Panc1 (cell line): ENCODE measurements around the gene TM4SF4.

Experiments
- POLR2AphosphoS5 ChIP-seq: IDR thresholded peaks from 2 replicates; pipeline ENCODE4 v1.6.1; 2012; ENCODE audit warnings: mild to moderate bottlenecking, low read depth, low read length, moderate library complexity
- SIN3A ChIP-seq: IDR thresholded peaks from 2 replicates; pipeline ENCODE4 v1.6.1; 2012; ENCODE audit warnings: low read depth, mild to moderate bottlenecking, low read length, moderate library complexity, borderline replicate concordance; ENCODE audit not compliant: insufficient read depth
- TCF7L2 ChIP-seq: IDR thresholded peaks from 2 replicates; pipeline ENCODE4 v1.6.1; 2011; ENCODE audit warnings: mild to moderate bottlenecking, low read depth, low read length, inconsistent platforms
- TF ChIP-seq, protein P1 (sequence below): fragments of 450-650 bp; IDR thresholded peaks from 2 replicates; pipeline ENCODE4 v1.5.1; 2017; ENCODE audit warnings: mild to moderate bottlenecking
- TF ChIP-seq, protein P2 (sequence below), 2 experiments: IDR thresholded peaks; 2 replicates each; pipeline ENCODE4 v1.6.1; 2011 to 2012; ENCODE audit warnings: low read depth in 2 of 2, control low read depth in 1 of 2, low read length in 1 of 2, mild to moderate bottlenecking in 1 of 2, moderate library complexity in 1 of 2; ENCODE audit not compliant: insufficient read depth in 1 of 2

DNA sequence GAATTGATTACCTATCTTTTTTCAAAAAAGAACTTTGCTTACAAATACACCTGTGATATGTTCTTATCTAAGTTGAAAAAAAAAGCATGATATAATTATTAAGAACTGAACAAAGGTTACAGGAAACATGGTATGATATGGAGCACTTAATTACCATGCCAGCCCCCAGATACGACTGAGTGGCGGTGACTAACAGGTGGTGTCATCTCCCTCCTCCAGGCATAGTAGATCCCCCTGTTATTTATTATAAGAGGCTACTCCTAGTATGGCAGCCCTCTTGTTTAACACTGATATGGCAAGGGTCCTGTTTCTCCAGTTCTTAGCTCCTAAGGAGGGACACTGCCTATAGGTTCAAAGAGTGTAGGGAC is 31.0 kb upstream of the TM4SF4 start:
- no peak for TF ChIP-seq POLR2AphosphoS5
- TF ChIP-seq, protein P1, sequence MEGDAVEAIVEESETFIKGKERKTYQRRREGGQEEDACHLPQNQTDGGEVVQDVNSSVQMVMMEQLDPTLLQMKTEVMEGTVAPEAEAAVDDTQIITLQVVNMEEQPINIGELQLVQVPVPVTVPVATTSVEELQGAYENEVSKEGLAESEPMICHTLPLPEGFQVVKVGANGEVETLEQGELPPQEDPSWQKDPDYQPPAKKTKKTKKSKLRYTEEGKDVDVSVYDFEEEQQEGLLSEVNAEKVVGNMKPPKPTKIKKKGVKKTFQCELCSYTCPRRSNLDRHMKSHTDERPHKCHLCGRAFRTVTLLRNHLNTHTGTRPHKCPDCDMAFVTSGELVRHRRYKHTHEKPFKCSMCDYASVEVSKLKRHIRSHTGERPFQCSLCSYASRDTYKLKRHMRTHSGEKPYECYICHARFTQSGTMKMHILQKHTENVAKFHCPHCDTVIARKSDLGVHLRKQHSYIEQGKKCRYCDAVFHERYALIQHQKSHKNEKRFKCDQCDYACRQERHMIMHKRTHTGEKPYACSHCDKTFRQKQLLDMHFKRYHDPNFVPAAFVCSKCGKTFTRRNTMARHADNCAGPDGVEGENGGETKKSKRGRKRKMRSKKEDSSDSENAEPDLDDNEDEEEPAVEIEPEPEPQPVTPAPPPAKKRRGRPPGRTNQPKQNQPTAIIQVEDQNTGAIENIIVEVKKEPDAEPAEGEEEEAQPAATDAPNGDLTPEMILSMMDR, result no peak
- no peak for TF ChIP-seq TCF7L2
- TF ChIP-seq, protein P2, sequence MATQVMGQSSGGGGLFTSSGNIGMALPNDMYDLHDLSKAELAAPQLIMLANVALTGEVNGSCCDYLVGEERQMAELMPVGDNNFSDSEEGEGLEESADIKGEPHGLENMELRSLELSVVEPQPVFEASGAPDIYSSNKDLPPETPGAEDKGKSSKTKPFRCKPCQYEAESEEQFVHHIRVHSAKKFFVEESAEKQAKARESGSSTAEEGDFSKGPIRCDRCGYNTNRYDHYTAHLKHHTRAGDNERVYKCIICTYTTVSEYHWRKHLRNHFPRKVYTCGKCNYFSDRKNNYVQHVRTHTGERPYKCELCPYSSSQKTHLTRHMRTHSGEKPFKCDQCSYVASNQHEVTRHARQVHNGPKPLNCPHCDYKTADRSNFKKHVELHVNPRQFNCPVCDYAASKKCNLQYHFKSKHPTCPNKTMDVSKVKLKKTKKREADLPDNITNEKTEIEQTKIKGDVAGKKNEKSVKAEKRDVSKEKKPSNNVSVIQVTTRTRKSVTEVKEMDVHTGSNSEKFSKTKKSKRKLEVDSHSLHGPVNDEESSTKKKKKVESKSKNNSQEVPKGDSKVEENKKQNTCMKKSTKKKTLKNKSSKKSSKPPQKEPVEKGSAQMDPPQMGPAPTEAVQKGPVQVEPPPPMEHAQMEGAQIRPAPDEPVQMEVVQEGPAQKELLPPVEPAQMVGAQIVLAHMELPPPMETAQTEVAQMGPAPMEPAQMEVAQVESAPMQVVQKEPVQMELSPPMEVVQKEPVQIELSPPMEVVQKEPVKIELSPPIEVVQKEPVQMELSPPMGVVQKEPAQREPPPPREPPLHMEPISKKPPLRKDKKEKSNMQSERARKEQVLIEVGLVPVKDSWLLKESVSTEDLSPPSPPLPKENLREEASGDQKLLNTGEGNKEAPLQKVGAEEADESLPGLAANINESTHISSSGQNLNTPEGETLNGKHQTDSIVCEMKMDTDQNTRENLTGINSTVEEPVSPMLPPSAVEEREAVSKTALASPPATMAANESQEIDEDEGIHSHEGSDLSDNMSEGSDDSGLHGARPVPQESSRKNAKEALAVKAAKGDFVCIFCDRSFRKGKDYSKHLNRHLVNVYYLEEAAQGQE (IDR thresholded peaks at IDR 0.05; ENCODE audit: insufficient read depth in 1 of 2, low read depth in 2 of 2, low read length in 1 of 2), result no peak
- no peak for TF ChIP-seq SIN3A
